Measurements from ENCODE around the gene ABHD6.

GRCh38 chr3:58189691-58190090 is 47.9 kb upstream of the ABHD6 start:
- no peak for TF ChIP-seq CTCF (IDR thresholded peaks at IDR 0.05 in 4 of 5, conservative IDR thresholded peaks at IDR 0.05 in 1 of 5)
- no peak for TF ChIP-seq POLR2A (IDR thresholded peaks at IDR 0.05)

All from gastrocnemius medialis (tissue), 4 donors.